Measurements from ENCODE around the gene CDH13.

The CDH13 gene

DNA sequence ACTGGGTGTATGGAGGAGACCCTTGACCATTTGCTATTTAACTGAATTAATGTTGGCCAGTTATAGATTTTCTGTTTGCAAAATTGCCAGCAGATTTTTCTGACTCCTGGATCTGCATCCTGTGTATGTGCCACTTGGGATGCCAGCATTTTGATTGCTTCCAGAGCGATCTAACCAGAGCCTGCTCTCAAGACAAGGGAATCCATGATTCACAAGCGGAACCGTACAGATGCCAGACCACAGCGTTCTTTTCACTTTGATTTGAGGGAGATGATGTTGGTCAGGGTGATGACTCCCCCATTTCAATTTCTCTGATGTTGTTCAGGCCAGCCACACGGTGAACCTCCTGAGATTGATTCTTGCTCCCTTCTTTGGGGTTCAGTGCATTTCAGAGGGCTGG, 228.7 kb downstream of the CDH13 start:
- no peak for DNase-seq

DNA sequence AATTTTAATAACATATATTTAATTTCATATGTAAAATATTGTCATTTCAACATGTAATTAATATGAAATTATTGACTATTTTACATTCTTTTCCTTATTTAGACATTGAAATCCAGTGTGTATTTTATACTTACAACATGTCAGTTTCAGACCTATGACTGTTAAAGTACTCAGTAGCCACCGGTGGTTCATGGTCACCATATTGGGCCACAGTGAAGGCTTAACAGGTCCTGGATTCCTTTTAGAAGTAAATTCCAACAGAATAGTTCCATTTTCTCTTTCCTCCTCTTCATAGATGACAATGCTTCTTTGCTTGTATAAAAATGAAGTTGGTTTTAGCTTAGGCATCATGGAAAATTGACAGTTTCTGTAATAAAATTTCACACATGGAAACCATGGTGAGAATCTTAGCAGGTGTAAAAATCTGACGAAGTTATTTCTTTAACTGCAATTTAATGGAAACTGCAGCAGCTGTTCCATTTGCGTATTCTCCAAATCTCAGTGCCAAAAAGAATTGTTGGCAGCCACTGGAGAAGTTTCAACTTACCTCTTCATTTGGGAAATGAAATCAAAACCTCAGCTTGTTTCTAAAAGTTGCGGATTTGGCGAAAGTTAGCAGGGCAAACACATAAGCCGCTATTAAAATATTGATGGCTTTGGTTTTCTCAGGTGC, 231.1 kb downstream of the CDH13 start:
- no peak for DNase-seq

DNA sequence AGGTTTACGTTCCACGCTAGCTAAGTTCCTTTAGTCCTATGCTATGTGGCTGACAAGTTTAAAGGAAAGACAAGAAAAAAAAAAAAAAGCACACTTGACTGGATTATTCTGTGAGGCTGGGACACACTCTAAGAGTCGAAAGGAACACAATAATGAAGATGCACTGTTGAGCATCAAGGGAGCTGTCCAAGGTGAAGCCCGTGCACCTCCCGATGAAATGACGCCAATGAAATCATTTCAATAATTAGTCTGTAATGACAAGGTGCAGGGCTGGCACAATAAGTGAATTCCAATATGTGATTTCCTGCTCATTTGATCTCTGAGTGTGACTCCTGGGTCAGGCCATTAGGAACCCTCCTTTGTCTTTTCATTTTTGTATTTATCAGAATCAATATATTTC, 232.9 kb downstream of the CDH13 start:
- DNase-seq: no peak

DNA sequence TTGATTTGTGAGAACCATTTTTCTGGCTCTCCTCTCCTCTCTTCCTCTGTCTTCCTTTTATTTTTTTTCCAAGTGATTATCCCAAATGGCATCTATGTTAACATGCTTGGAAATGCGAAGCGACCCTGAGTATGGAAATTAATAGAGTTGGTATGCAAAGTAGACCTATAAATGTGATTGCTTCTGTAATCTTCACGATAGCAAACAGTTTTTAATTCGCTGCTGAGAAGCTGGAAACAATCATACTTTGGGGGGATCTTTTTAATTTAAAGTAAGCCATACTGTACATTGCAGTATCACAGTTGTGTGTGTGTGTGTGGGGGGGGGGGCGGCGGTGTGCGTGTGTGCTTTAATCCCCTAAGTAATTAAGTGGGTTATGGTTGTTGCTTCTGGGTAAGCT, 233.3 kb downstream of the CDH13 start:
- DNase-seq: no peak

DNA sequence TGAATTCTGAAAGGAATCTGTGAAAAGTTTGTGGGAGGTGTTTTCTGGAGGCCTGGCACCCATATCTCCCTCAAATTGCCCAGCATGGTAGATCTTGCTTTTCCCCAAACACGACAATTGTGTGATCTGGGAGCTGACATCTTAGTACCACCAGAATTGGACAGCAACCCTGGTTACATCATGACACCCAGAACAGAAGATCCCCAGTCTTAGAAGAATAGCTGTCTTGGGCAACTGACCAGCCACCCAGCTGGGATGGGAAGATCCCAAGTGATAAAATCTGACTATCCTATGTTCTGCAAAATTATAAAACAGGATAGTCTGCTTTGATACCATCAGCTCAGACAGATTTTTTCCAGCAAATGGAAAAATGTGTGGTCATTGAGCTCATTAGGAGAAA, 235.3 kb downstream of the CDH13 start:
- DNase-seq: no peak

DNA sequence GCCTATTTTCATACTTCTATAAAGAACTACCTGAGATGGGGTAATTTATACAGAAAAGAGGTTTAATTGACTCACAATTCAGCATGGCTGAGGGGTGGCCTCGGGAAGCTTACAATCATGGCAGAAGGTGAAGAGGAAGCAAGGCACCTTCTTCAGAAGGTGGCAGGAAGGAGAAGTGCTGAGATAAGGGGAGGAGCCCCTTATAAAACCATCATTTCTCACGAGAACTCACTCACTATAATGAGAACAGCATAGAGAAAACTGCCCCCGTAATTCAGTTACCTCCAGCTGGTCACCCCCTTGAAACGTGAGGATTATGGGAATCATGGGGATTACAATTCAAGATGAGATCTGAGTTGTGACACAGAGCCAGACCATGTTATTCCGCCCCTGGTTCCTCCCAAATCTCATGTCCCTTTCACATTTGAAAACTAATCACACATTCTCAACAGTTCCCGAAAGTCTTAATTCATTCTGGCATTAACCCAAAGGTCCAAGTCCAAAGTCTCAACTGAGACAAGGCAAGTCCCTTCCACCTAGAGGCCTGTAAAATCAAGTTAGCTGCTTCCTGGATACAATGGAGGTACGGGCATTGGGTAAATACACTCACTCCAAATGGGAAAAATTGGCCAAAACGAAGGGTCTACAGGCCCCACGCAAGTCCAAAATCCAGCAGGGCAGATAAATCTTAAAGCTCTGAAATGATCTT, 237.7 kb downstream of the CDH13 start:
- no peak for DNase-seq

DNA sequence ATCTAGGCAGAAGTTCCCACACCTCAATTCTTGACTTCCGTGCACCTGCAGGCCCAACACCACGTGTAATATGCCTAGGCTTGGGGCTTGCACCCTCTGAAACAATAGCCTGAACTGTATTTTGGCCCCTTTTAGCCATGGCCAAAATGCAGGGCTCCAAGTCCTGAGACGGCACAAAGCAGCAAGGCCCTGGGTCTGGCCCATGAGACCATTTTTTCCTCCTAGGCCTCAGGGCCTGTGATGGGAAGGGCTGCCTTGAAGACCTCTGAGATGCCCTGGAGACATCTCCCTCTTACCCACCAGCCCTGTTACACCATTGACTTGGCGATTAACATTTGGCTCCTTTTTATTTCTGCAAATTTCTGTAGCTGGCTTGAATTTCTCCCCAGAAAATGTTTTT, 238.6 kb downstream of the CDH13 start:
- DNase-seq: no peak

DNA sequence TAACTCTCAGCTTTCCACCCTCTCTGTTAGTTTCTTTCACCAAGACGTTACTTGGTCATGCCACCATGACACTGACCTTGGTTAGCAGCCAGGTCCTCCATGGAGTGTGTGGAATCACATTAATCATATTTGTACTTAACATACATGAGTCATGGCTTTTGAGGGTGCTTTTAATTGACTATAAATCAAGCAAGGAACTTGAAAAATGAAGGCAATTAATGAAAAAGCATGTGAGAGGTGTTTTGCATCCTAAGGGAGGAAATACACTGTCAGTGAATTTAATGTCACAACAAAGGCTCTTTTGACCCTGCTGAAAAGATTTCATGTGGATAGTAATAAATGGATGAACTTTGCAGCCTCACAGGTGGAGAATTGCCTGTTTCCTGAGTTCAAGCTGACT, 240.7 kb downstream of the CDH13 start:
- no peak for DNase-seq

DNA sequence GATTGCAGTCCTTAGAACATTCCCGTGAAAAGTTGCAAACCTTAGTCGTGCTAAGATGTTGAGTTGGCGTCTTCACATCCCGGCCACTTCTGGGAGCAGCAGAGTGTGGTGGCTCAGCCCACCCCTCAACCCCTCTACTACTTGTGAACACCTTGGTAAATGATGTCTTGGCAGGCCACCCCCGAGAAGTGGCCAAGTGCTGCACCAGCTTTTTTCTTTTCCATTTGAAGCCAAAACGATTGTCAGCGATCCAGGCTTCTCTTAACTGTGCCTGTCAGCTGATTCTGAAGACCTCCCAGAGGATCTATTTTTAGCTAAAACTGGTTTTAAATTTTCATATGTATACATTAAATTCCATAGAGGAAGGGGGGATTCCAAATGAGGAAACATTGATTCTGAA, 247.5 kb downstream of the CDH13 start:
- no peak for DNase-seq

DNA sequence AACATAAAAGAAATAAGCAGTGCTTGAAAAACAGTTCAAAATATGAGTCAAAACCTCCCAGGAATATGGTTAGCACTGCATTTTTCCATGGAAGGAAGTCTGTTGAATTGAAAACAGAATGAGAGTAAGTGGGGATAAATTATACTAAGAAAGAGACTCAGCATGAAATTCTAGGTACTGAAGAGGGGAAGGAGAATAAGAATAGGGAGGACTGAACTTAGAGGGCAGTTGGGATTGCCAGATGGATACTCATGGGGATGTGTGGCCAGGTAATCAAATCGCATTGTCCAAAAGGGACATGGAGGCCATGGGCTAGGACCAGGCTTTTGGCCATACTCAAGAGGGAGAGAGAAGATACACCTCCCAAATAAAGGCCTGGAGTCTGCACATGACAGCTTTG, 247.9 kb downstream of the CDH13 start:
- no peak for DNase-seq

DNA sequence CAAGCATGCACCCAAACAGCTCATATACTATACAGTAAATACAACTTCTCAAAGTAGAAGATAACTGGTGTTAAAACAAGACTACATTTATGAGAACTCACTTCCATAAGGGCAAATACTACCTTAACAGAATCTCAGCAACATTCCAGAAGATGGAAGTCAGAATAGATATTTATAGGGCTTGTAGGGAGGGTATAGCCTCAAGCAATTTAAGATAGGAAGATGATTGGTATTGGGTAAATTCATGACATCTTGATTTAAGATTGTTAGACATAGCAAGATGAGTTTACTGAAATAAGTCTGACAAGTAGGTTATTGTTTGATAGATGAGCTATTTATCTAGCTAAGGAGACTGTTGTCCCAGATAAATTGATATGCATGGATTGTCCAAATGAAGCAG, 250.2 kb downstream of the CDH13 start:
- DNase-seq: no peak

DNA sequence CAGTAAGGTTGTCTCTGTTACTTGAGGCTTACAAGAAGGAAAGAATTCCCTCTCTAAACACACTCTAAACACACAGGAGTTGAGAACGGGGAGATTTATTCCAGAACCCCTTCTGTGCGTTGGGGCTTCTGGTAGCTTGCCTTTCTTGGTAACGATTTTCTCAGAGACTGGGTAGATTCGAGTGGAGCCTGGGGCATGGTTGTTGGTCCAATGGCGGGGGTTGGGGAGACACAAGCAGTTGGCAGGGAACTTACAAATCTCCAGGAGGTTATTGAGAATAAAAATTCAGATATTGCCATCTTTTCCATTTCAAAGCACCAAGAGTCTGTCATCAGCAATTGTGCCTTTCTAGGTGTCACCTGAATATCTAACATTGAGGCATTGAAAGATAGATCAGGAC, 251.7 kb downstream of the CDH13 start:
- no peak for DNase-seq

DNA sequence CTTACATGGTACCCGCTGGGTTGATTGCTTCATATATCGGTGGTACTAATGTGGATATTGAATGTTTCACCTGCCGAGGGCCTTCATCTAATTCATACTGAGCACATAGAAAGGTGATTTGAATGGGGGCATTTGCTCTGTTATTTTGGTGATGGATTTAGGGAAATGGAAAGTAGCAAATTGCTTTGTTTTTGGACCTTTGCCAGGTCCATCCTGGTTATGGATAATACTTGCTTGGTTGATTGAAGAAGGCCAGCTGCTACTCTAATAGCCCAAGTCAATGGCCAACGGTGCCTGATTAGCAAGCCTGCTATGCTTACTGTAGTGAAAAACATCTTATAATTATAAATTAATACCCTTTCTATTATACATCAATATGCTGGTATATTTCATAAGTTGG, 253.6 kb downstream of the CDH13 start:
- DNase-seq: no peak

DNA sequence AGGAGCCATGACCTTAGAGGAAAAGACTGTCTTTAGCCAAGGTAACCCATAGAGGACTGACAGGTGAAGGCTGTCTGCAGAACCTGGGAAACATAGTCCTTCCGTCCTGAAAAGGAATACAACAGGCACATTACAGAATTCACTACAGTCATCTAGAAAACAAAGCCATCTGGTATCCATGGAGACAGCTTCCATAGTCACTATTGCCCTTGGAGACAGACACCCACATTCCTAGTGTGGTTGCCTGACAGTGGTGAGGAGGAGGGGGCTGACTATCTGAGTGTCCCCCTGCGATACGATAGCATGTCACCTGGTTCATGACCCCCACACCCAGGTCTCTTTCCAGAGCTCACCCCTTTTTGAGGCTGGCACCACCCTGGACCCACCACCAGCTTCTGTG, 254.7 kb downstream of the CDH13 start:
- no peak for DNase-seq

DNA sequence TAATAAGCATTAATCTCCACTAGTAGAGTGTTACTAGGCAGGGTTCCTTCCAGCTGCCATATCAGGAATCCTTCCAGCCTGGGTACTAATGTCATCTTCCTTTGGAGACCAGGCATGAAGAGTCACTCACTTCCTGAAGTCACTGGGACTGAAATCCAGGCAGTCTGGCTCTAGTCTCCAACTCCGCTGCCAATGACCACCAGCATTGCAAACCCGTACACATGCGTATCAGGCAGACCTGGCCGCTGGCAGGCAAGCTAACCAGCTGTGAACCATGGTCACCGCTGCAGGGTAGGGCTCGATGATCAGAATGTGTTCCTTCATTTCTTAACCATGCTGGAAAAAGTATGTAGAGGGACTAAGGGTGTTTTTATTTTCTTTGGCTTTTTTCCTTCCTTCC, 255.5 kb downstream of the CDH13 start:
- no peak for DNase-seq

DNA sequence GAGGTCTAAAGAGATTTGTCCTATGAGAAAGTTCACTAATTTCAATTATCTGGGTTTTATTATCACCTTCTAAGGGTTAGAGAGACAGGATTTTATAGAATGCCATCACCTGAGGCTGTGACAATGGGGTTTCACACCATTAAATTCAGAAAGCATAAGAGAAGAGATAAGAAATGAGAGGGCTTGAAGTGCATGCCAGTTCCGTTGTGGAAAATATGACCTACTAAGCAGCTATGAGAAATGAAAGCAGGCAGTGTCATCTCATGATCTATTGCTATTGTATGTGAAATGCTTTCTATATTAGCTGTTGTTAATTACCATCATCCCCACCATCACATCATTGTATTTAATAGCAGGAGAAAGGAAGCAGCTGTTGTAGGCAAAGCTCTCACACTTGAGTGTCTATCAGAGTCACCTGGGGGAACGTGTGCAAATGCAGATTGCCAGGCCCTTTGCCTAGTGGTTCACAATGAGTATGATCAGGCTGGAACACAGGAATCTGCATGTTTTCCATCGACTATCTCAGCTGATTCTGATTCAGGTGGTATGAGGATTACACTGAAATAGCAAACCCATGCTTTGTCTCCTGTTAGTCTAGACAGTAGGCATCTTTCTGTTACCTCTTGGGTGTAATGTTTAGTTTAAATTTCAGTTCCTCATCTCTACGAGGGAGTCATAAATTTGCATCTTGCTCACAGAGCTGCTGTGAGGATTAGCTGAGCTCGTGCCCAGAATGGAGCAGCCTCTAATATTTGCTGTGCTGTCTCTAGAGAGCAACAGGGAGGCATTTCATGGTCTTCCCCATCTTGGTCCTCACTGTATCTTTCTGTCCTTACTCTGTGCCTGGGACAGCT, 256.4 kb downstream of the CDH13 start:
- DNase-seq: no peak

DNA sequence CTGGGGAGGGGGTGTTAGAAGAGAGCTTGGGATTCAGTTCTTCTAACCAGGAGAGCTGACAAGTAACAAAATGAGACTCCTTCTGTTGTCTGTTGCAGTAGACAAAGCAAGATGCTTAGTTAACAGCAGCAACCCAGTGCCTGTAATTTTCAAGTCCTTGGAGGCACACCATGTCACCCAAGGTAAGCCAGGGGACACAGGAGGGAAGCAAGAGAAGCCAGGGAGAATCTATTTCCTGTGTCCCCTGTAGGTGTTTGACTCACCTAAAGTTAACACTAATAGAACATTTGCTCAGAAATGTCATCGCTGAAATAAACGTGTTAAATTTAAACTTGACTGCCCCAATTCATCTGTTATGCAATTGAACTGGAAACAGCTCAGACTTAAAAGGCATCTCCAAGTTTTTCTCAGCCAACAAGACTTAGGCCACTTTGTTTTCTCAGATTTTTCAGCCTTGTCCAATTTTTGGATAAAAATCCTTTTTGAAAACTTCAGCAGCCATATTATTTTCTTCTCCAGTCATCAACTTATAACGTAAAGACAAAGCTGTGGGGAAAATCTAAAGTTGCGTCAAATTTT, 257.6 kb downstream of the CDH13 start:
- no peak for DNase-seq

DNA sequence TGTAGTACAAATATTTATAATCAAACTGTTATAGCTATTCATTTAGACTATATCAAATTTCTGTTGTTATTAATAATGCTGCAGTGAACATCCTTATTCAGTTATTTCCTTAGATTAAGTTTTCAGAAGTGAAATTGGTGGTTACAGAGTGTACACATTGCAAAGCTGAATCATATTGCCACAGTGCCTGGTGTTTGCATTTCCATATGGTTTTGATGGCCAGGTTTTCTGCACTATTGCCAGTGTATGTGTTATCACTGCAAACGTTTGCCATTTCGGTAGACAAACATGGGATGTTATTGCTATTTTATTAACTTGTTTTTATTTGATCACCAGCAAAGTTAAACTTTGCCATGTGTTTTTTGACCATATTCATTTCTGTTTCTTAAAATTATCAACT, 259.4 kb downstream of the CDH13 start:
- DNase-seq: no peak

DNA sequence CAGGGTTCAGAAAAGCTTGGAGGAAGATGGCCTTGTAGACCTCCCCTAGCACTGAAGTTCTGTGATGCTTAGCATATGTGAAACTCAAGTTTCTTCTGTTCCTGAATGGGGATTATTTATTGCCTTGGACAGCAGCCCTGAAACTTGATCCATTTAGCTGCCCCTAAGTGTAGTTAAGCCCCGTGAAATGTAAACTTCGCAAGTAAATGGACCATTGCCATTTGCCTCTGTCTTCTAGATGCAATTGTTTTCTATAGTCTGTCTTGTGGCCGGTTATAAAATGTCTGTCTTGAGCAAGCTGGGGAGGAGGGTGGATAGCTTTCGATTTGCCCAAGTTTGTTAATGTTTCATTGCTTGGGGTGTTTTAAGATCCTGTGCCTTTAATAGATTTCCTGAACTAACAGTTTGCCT, 261.8 kb downstream of the CDH13 start:
- no peak for DNase-seq

DNA sequence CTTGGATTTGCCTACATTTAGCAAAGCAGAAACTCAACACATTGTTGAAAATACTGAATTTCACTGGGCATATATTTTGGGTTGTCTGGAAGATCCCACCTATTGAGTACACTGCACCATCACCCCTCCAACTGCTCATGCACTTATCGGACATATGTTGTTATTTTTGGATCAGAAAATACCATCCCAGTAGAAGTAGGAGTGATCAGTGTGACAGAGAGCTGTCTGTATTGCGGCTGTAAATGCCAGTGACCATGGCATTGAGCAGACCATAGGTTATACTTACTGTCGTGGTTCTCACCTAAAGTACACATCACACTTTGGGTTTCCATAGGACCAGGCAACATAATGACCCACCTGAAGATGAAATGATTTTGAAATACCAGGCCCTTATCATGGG, 264.7 kb downstream of the CDH13 start:
- no peak for DNase-seq

DNA sequence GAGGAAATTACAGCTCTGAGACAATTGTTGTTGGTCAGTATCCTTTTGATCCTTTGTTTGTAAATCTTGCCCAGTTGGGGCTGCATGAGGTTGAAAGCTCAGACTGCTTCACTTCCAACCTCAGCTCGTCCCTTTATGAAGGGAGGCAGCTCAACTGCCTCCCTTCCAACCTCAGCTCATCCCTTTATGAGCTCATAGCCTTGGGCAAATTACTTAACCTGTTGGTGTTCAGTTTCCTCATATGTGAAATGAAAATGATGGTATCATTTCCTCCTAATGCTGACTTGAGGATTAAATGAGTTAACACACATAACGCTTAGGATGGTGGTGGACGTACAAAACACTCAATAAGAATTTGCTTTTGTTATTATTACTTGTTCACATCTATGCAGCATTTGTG, 265.1 kb downstream of the CDH13 start:
- no peak for DNase-seq

DNA sequence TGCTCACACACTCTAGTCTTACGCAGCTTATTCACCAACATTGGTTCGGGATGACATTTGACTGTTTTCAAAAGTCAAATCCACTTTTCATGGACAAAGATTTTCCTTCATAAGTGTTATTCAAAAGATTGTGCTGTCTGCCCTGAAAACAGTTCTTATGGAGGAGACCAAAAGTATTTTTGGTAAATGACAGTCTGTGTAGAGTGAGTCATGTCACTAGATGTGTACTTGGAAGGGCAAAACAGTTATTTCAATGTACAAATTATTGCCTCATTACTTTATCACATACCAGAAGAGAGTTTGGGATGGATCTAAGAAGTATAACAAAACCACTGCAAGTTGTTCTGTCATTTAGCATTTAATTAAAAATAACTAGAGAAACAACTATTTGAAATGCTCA, 265.6 kb downstream of the CDH13 start:
- no peak for DNase-seq

DNA sequence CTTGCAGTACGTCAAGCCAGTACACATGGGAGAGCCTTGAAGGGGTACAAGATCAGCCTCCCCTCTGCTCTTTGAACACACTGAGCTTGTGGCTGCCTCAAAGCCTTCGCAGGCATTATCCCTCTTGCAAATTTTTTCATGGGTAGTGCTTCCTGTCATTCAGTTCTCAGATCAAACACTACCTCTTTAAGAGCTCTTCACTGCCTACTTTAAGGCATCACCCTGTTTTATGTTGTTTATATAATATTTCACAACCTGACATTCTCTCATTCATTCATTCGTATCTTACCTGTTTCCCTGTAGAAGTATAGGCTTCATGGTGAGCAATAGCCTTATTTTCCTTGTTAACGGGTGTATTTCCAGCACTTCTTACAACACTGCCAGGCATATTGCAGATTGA, 269.1 kb downstream of the CDH13 start:
- DNase-seq: no peak

DNA sequence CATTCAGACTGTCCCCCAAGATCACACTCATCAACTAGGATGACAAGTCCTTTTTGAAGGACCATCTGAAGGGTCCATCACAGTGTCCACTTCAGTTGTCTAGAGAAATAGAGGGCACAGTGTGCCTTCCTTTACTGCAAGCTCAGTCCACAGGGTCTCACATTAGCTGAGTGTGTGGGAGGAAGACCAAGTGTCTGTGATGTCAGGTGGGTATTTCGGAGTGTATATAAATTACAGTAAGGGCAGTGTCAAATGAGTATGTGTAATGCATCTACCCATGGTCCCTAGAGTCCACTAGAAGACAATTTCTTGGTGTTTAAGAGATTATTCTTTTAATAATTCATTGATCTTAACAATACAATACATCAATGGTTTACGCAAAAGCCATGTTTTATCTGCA, 272.2 kb downstream of the CDH13 start:
- DNase-seq: no peak
